Thoracic aorta (tissue), 2 donors: ENCODE measurements around the gene CAPN11. TPM values are rescaled to one million over a fixed set of nuclear protein-coding genes. Genes with fewer than 3 reads are reported as not detected.

Experiments
- ATAC-seq: fragments of 150-250 bp; one replicate; pipeline ENCODE4 v1.8.0; 2017; ENCODE audit warnings: low read depth; ENCODE audit not compliant: insufficient number of reproducible peaks, low FRiP score
- DNase-seq: peaks from one replicate; pipeline ENCODE4 v3.0.0-alpha.2; 2020; ENCODE audit warnings: low spot score
- H3K27ac ChIP-seq, 2 donors: fragments of 200-600 bp; sonication (generic); 1 replicate in 1 of 2; 2 replicates in 1 of 2; pipeline ENCODE4 v1.5.1; 2016; ENCODE audit warnings: mild to moderate bottlenecking in 2 of 2, moderate library complexity in 2 of 2
- H3K27me3 ChIP-seq: fragments of 200-600 bp; sonication (generic); replicated peaks from 2 replicates; pipeline ENCODE4 v1.6.0; 2016; ENCODE audit warnings: mild to moderate bottlenecking; ENCODE audit not compliant: insufficient read depth
- H3K36me3 ChIP-seq: fragments of 200-600 bp; sonication (generic); one replicate; pipeline ENCODE4 v1.5.1; 2016
- H3K4me1 ChIP-seq, 2 donors: fragments of 200-600 bp; sonication (generic); 1 replicate in 1 of 2; 2 replicates in 1 of 2; pipeline versions ENCODE4 v1.5.1 to v1.6.0; 2016; ENCODE audit warnings: low read depth in 2 of 2, mild to moderate bottlenecking in 1 of 2; ENCODE audit not compliant: control insufficient read depth in 1 of 2
- H3K4me3 ChIP-seq: fragments of 200-600 bp; sonication (generic); 2 replicates; pipeline ENCODE4 v1.5.1; 2016; ENCODE audit warnings: mild to moderate bottlenecking
- H3K9me3 ChIP-seq: fragments of 200-600 bp; sonication (generic); 2 replicates; pipeline ENCODE4 v1.5.1; 2016
- CTCF ChIP-seq: fragments of 200-600 bp; sonication (generic); IDR thresholded peaks from one replicate; pipeline ENCODE4 v1.5.1; 2019; ENCODE audit warnings: antibody characterized with exemption
- total RNA-seq, 2 donors: library from RNA; depleted of rRNA; stranded (reverse); fragments of >200 nt; gene quantifications; one replicate each; pipeline versions ENCODE4 v1.1.0 to v1.2.3, GENCODE V29; 2016

The CAPN11 gene
- total RNA-seq: not detected

GRCh38 chr6:44158770-44159228 is at the start of gene CAPN11:
CAPN11 (plus strand) TSS chr6:44158820; CDS start chr6:44158849, 29 bp downstream.
- Histone ChIP-seq H3K27ac (no peak within 1 kb of the TSS), H3K9me3 (no peaks in the 10 kb centered on the region), H3K36me3 (no peaks in the 10 kb centered on the region), H3K4me1 (no peaks in the 10 kb centered on the region), H3K4me3 (no peak within 1 kb of the TSS), H3K27me3 (no peaks in the 10 kb centered on the region)
- ATAC-seq (no peak), DNase-seq (no peak)
- TF ChIP-seq CTCF: no peak

GRCh38 chr6:44109212-44109611 is 49.4 kb upstream of the CAPN11 start:
- peaks cover 0 to 6% of the 10 kb centered on the region in 2 donors for H3K4me1 ChIP-seq
- no peak overlapping the region for H3K4me3 ChIP-seq
- no peak for TF ChIP-seq CTCF
- H3K27me3 ChIP-seq: no peaks in the 10 kb centered on the region
- ATAC-seq: no peak
- DNase-seq: no peak
- no peak overlapping the region for H3K27ac ChIP-seq
- H3K36me3 ChIP-seq: peaks cover 40% of the 10 kb centered on the region
- H3K9me3 ChIP-seq: no peaks in the 10 kb centered on the region

GRCh38 chr6:44110005-44110676 is 48.5 kb upstream of the CAPN11 start:
- DNase-seq (no peak), ATAC-seq (no peak)
- H3K27ac ChIP-seq: no peak overlapping the region
- H3K4me3 ChIP-seq: no peak overlapping the region
- peaks cover 43% of the 10 kb centered on the region for H3K36me3 ChIP-seq
- no peak for TF ChIP-seq CTCF
- H3K4me1 ChIP-seq: peaks cover 0 to 4% of the 10 kb centered on the region in 2 donors
- H3K27me3 ChIP-seq: no peaks in the 10 kb centered on the region
- H3K9me3 ChIP-seq: no peaks in the 10 kb centered on the region

- ATAC-seq: no peak
- TF ChIP-seq CTCF: no peak
Observed at GRCh38 chr6:44110966-44111365, 47.7 kb upstream of the CAPN11 start.

GRCh38 chr6:44111434-44112417 is 46.9 kb upstream of the CAPN11 start:
- no peak overlapping the region for H3K27ac ChIP-seq
- H3K36me3 ChIP-seq: peaks cover 43% of the 10 kb centered on the region
- H3K4me1 ChIP-seq: peaks cover 11 to 12% of the 10 kb centered on the region in 2 donors
- DNase-seq: no peak
- ATAC-seq: no peak
- H3K9me3 ChIP-seq: no peaks in the 10 kb centered on the region
- H3K27me3 ChIP-seq: no peaks in the 10 kb centered on the region
- H3K4me3 ChIP-seq: no peak overlapping the region
- TF ChIP-seq CTCF: no peak

More at GRCh38 chr6:44110966-44111365, 47.7 kb upstream of the CAPN11 start:
- Histone ChIP-seq H3K27ac (no peak overlapping the region), H3K4me3 (no peak overlapping the region), H3K36me3 (peaks cover 43% of the 10 kb centered on the region), H3K9me3 (no peaks in the 10 kb centered on the region), H3K27me3 (no peaks in the 10 kb centered on the region), H3K4me1 (peaks cover 3 to 5% of the 10 kb centered on the region in 2 donors)
- no peak for DNase-seq
